Astrocyte of the spinal cord (primary cell): ENCODE results near the gene OGT.
"Not testable (repeated sequence)": the region's sequence is repeated elsewhere in the genome, so short reads cannot be mapped to it uniquely, and the experiment has no call there.

ENCODE experiments used
- DNase-seq: peaks from one replicate; pipeline ENCODE4 v3.0.0; 2011; ENCODE audit warnings: low read depth, low spot score
- H3K4me3 ChIP-seq: 2 replicates; pipeline ENCODE4 v1.5.1; 2011; ENCODE audit warnings: low read depth, mild to moderate bottlenecking, low read length, moderate library complexity
- CTCF ChIP-seq: IDR thresholded peaks from 2 replicates; pipeline ENCODE4 v1.5.1; 2012; ENCODE audit warnings: low read depth, mild to moderate bottlenecking, low read length, inconsistent platforms
- in situ Hi-C: cut with HindIII; loops from 2 replicates; pipeline ENCODE4 v1.10.0; 2017; ENCODE audit warnings: low sequenced_read_pairs

Gene OGT

GRCh38 chrX:71565474-71566041 lies 32.7 kb downstream of the OGT start:
- in situ Hi-C loops = no loop called here
- DNase-seq = no peak
- H3K4me3 ChIP-seq = no peak overlapping the region
- no peak for TF ChIP-seq CTCF

DNA sequence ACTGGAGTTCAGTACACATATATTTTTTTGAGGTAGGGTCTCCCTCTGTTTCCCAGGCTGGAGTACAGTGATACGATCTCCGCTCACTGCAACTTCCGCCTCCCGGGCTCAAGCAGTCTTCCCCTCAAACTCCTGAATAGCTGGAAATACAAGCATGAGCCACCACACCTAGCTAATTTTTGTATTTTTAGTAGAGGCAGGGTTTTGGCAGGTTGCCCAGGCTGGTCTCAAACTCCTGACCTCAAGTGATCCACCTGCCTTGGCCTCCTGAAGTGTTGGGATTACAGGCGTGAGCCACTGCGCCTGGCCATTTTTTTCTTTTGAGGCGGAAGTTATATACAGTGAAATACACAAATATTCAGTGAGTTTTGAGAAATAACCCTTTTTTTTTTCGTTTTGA lies 38.5 kb downstream of the OGT start:
- H3K4me3 ChIP-seq, in situ Hi-C loops: not testable (repeated sequence)

DNA sequence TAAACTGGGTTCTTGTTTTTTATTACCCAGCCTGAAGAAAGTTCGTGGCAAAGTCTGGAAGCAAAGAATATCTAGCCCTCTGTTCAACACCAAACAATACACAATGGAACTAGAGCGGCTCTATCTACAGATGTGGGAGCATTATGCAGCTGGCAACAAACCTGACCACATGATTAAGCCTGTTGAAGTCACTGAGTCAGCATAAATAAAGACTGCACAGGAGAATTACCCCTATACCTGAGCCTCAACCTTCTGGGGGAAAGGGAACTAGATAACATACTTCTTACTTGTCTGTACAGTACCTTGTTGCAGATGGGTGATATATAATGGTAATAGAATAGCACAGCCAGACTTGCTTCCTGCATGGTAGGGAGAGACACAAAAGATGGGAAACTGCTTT lies 40.7 kb downstream of the OGT start:
- no peak overlapping the region for H3K4me3 ChIP-seq
- DNase-seq = no peak
- in situ Hi-C loops = no loop called here
- no peak for TF ChIP-seq CTCF

More for the DNA sequence above, 38.5 kb downstream of the OGT start:
- not testable (repeated sequence) for DNase-seq

DNA sequence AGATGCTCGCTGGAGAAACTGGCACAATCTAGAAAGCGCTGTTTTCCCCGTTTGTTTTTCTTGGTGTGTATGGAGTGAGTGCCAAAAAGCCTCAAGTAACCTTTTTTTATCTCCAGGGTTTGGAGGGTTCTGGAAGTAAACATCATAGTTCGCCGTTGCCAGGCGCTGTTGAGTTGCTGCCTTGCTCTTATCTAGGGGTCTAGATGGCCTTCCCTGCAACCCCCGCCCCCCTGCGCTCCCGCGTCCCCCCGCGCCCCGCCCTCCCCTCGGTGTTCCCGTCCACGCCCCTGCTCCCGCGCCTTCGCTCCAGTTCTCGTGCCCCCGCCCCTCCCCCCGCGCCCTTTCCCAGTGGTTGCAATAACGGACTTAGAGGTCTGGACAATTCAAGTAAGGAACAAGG lies 44.8 kb downstream of the OGT start:
- TF ChIP-seq CTCF = no peak
- no peak overlapping the region for H3K4me3 ChIP-seq
- in situ Hi-C loops = no loop called here
- DNase-seq = no peak

GRCh38 chrX:71578253-71579135 lies 45.6 kb downstream of the OGT start, which contains the start of gene GCNA:
Gene GCNA, plus strand, starts transcription at chrX:71578437. Its CDS starts 2,385 bp downstream, at chrX:71580822.
- no peak for TF ChIP-seq CTCF
- in situ Hi-C loops = no loop called here
- H3K4me3 ChIP-seq = no peak within 1 kb of the TSS
- DNase-seq = no peak

- in situ Hi-C loops = no loop called here
- no peak for DNase-seq
- no peak for TF ChIP-seq CTCF
- no peak overlapping the region for H3K4me3 ChIP-seq
Measured at GRCh38 chrX:71579136-71579989, 46.5 kb downstream of the OGT start.
